HL-60 (cell line): ENCODE results near the gene SYT11.

Experiments
- DNase-seq, 2 experiments: peaks; one replicate each; pipeline ENCODE4 v3.0.0-alpha.2; 2010 to 2020; ENCODE audit warnings: low read depth in 1 of 2, low spot score in 1 of 2
- H3K27ac ChIP-seq: fragments of 250-450 bp; sonication (Bioruptor Pico); replicated peaks from 2 replicates; pipeline ENCODE4 v1.5.1; 2020; ENCODE audit warnings: mild to moderate bottlenecking, moderate library complexity
- H3K27me3 ChIP-seq: fragments of 250-450 bp; sonication (Bioruptor Pico); 2 replicates; pipeline ENCODE4 v1.5.1; 2021; ENCODE audit warnings: mild to moderate bottlenecking, moderate library complexity; ENCODE audit not compliant: insufficient read depth, poor library complexity, severe bottlenecking
- H3K4me3 ChIP-seq: replicated peaks from 2 replicates; pipeline ENCODE4 v1.5.1; 2011; ENCODE audit warnings: mild to moderate bottlenecking, control low read depth, low read length; ENCODE audit not compliant: insufficient read depth
- CTCF ChIP-seq: IDR thresholded peaks from one replicate; pipeline ENCODE4 v1.5.1; 2011; ENCODE audit warnings: low read length, control low read depth, inconsistent platforms; ENCODE audit not compliant: insufficient read depth
- GABPA ChIP-seq: IDR thresholded peaks from 2 replicates; pipeline ENCODE4 v1.6.1; 2012; ENCODE audit warnings: low read depth
- POLR2AphosphoS5 ChIP-seq: IDR thresholded peaks from 2 replicates; pipeline ENCODE4 v1.6.1; 2012; ENCODE audit warnings: low read depth
- SPI1 ChIP-seq: IDR thresholded peaks from 2 replicates; pipeline ENCODE4 v1.6.1; 2012; ENCODE audit warnings: low read depth, mild to moderate bottlenecking, borderline replicate concordance
- TF ChIP-seq, protein P1 (sequence below): IDR thresholded peaks from 2 replicates; pipeline ENCODE4 v1.6.1; 2012; ENCODE audit warnings: low read depth; ENCODE audit not compliant: insufficient replicate concordance

Gene SYT11

GRCh38 chr1:155864393-155864792 is 5.0 kb downstream of the SYT11 start:
- H3K27ac ChIP-seq: no peak overlapping the region
- no peak for DNase-seq

GRCh38 chr1:155867766-155868165 is 8.4 kb downstream of the SYT11 start:
- TF ChIP-seq SPI1 (no peak), CTCF (no peak), POLR2AphosphoS5 (no peak), GABPA (no peak)
- TF ChIP-seq, protein P1, sequence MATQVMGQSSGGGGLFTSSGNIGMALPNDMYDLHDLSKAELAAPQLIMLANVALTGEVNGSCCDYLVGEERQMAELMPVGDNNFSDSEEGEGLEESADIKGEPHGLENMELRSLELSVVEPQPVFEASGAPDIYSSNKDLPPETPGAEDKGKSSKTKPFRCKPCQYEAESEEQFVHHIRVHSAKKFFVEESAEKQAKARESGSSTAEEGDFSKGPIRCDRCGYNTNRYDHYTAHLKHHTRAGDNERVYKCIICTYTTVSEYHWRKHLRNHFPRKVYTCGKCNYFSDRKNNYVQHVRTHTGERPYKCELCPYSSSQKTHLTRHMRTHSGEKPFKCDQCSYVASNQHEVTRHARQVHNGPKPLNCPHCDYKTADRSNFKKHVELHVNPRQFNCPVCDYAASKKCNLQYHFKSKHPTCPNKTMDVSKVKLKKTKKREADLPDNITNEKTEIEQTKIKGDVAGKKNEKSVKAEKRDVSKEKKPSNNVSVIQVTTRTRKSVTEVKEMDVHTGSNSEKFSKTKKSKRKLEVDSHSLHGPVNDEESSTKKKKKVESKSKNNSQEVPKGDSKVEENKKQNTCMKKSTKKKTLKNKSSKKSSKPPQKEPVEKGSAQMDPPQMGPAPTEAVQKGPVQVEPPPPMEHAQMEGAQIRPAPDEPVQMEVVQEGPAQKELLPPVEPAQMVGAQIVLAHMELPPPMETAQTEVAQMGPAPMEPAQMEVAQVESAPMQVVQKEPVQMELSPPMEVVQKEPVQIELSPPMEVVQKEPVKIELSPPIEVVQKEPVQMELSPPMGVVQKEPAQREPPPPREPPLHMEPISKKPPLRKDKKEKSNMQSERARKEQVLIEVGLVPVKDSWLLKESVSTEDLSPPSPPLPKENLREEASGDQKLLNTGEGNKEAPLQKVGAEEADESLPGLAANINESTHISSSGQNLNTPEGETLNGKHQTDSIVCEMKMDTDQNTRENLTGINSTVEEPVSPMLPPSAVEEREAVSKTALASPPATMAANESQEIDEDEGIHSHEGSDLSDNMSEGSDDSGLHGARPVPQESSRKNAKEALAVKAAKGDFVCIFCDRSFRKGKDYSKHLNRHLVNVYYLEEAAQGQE: no peak
- no peak for DNase-seq
- H3K27me3 ChIP-seq: no peaks in the 10 kb centered on the region
- no peak overlapping the region for H3K4me3 ChIP-seq
- no peak overlapping the region for H3K27ac ChIP-seq

More at GRCh38 chr1:155864393-155864792, 5.0 kb downstream of the SYT11 start:
- no peak overlapping the region for H3K4me3 ChIP-seq
- TF ChIP-seq, protein P1: no peak
- TF ChIP-seq GABPA: no peak
- TF ChIP-seq POLR2AphosphoS5: no peak
- TF ChIP-seq CTCF: no peak
- no peak for TF ChIP-seq SPI1
- H3K27me3 ChIP-seq: no peaks in the 10 kb centered on the region

- Histone ChIP-seq H3K4me3 (no peak overlapping the region), H3K27me3 (no peaks in the 10 kb centered on the region), H3K27ac (no peak overlapping the region)
- DNase-seq: no peak
- no peak for TF ChIP-seq POLR2AphosphoS5
- no peak for TF ChIP-seq GABPA
- TF ChIP-seq, protein P1: no peak
- no peak for TF ChIP-seq SPI1
- TF ChIP-seq CTCF: no peak
These were observed 12.0 kb downstream of the SYT11 start for GRCh38 chr1:155871390-155871789.
